ENCODE results near the gene FBXW5.

GRCh38 chr9:136964171-136964689 lies 19.7 kb upstream of the FBXW5 start:
- TF ChIP-seq CTCF (IDR thresholded peaks at IDR 0.05; ENCODE audit: low read depth, low read length) (no peak), EZH2phosphoT487 (IDR thresholded peaks at IDR 0.05; ENCODE audit: low read depth) (no peak)
